WI38 (cell line): ENCODE results near the gene SAXO1.
"Not testable (repeated sequence)": the region's sequence is repeated elsewhere in the genome, so short reads cannot be mapped to it uniquely, and the experiment has no call there.

Experiments
- H3K4me3 ChIP-seq: 2 replicates; pipeline ENCODE4 v1.5.1; 2011; ENCODE audit warnings: low read depth, mild to moderate bottlenecking, control low read depth, low read length
- CTCF ChIP-seq: IDR thresholded peaks from 2 replicates; pipeline ENCODE4 v1.5.1; 2012; ENCODE audit warnings: low read depth, mild to moderate bottlenecking, control low read depth, low read length

SAXO1 gene

GRCh38 chr9:18999173-18999785, 33.7 kb downstream of the SAXO1 start:
- no peak for TF ChIP-seq CTCF
- no peak overlapping the region for H3K4me3 ChIP-seq

- H3K4me3 ChIP-seq: no peak overlapping the region
- no peak for TF ChIP-seq CTCF
These were observed 35.9 kb downstream of the SAXO1 start for GRCh38 chr9:18997151-18997550.

- no peak for TF ChIP-seq CTCF
- no peak overlapping the region for H3K4me3 ChIP-seq
These were observed 36.8 kb downstream of the SAXO1 start for GRCh38 chr9:18996211-18996610.

GRCh38 chr9:18994263-18994916, 38.6 kb downstream of the SAXO1 start:
- no peak for TF ChIP-seq CTCF
- no peak overlapping the region for H3K4me3 ChIP-seq

GRCh38 chr9:18991197-18991596, 41.8 kb downstream of the SAXO1 start:
- not testable (repeated sequence) for H3K4me3 ChIP-seq

DNA sequence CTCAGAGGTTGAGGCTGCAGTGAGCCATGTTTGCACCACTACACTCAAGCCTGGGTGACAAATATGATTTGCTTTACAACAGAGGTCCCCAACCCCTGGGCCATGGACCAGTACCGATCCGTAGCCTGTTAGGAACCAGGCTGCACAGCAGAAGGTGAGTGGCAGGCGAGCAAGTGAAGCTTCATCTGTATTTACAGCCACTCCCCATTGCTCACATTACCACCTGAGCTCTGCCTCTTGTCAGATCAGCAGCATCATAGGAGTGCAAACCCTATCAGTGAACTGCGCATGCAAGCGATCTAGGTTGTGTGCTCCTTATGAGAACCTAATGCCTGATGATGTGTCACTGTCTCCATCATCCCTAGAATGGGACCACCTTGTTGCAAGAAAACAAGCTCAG, 42.5 kb downstream of the SAXO1 start:
- H3K4me3 ChIP-seq: no peak overlapping the region
- TF ChIP-seq CTCF: no peak

DNA sequence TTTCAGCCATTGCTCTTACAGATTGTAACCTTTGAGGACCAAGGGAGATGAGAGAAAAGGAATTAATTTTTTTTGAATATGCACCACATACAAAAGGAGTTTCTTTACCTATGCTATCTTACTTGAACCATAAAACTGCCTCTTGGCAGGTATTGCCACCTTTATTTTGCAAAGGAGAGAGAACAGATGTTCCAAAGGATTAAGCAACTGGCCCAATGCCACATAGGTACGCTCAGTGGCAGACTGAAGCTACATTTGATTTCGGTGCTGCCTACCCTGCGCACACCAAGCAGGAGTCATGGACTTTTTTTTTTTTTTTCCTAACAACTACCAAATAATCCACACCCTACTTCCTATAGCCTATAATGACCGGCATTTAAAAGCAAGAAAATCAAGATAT, 43.1 kb downstream of the SAXO1 start:
- no peak overlapping the region for H3K4me3 ChIP-seq
- no peak for TF ChIP-seq CTCF

- no peak for TF ChIP-seq CTCF
- no peak overlapping the region for H3K4me3 ChIP-seq
These were observed 43.9 kb downstream of the SAXO1 start for GRCh38 chr9:18989097-18989496.
